ENCODE measurements around the gene PDE8B. TPM values are rescaled to one million over a fixed set of nuclear protein-coding genes. Genes with fewer than 3 reads are reported as not detected.

Gene PDE8B
- total RNA-seq, 1 experiment from 2014 or later, result 0.07 TPM

- Histone ChIP-seq H3T11ph (ENCODE audit: low read length) (no peak overlapping the region), H2BK15ac (ENCODE audit: low read depth, low read length) (no peak overlapping the region), H3K79me2 (ENCODE audit: insufficient read depth, low read length) (no peaks in the 10 kb centered on the region), H4K8ac (replicated peaks; ENCODE audit: insufficient read length, low read depth, low read length) (no peak overlapping the region), H2BK12ac (ENCODE audit: insufficient read length, low read depth, low read length) (no peak overlapping the region), H3K14ac (ENCODE audit: insufficient read depth, low read length) (no peak overlapping the region), H3K4me2 (ENCODE audit: insufficient read depth, insufficient read length, low read length) (no peak overlapping the region), H2BK20ac (ENCODE audit: low read depth, low read length, poor library complexity, severe bottlenecking) (no peak overlapping the region), H3K23me2 (ENCODE audit: insufficient read length, low read depth, low read length, poor library complexity, severe bottlenecking) (no peaks in the 10 kb centered on the region), H4K5ac (ENCODE audit: insufficient read length, low read depth, low read length) (no peak overlapping the region), H4K91ac (ENCODE audit: insufficient read length, low read depth, low read length) (no peak overlapping the region), H3K9ac (ENCODE audit: extremely low read depth, insufficient read length, low read length) (no peak overlapping the region), H2BK120ac (ENCODE audit: low read depth, low read length, poor library complexity, severe bottlenecking) (no peak overlapping the region), H3K9me3 (ENCODE audit: control insufficient read depth, low read depth, low read length) (no peaks in the 10 kb centered on the region), H2BK5ac (ENCODE audit: insufficient read length, low read length) (no peak overlapping the region), H3K18ac (ENCODE audit: insufficient read length, low read depth, low read length) (no peak overlapping the region), H3K27me3 (ENCODE audit: insufficient read depth, low read length) (no peaks in the 10 kb centered on the region), H2AK5ac (ENCODE audit: insufficient read length, low read length) (no peak overlapping the region), H3K23ac (ENCODE audit: insufficient read length, low read depth, low read length) (no peak overlapping the region), H3K79me1 (ENCODE audit: insufficient read depth, low read depth, low read length, poor library complexity, severe bottlenecking) (no peaks in the 10 kb centered on the region), H3K56ac (ENCODE audit: insufficient read length, low read depth, low read length) (no peak overlapping the region), H2AFZ (ENCODE audit: low read length) (no peak overlapping the region), H3K4ac (ENCODE audit: low read depth, low read length) (no peak overlapping the region), H4K20me1 (ENCODE audit: control insufficient read depth, insufficient read depth, insufficient read length) (no peaks in the 10 kb centered on the region), H3K27ac (ENCODE audit: insufficient read length, low read depth, low read length) (no peak overlapping the region), H3K4me1 (ENCODE audit: insufficient read depth, low read length) (no peaks in the 10 kb centered on the region)
- WGBS (ENCODE audit: extremely low coverage, insufficient read length, low lambda C conversion rate), result no CpG with 5 or more reads among the region's 5 CpGs
- Mint-ChIP-seq H3K27ac (no peak overlapping the region), H3K36me3 (ENCODE audit: insufficient read depth in 1 of 3, low read depth in 3 of 3) (no peaks in the 10 kb centered on the region), H3K9me3 (no peaks in the 10 kb centered on the region), H3K4me1 (peaks cover 2 to 13% of the 10 kb centered on the region in 2 experiments), H3K27me3 (ENCODE audit: low read depth) (no peaks in the 10 kb centered on the region; the same call in 1 of the 2 replicates), H3K4me3 (no peak overlapping the region)
- no peak for TF ChIP-seq CTCF (conservative IDR thresholded peaks at IDR 0.05)
- no peak for DNase-seq
Measured at GRCh38 chr5:77347435-77348098, 137.1 kb downstream of the PDE8B start.
